ENCODE data around the gene ZNF484. TPM values are rescaled to one million over a fixed set of nuclear protein-coding genes. Genes with fewer than 3 reads are reported as not detected.

The ZNF484 gene
- total RNA-seq, 1 experiment from 2014 or later, result 7.2 TPM

GRCh38 chr9:92795598-92796336, 82.1 kb downstream of the ZNF484 start:
- POLR2A ChIA-PET, result no interaction called here
- TF ChIP-seq ATF3 (IDR thresholded peaks at IDR 0.05) (no peak), FOSL1 (IDR thresholded peaks at IDR 0.05; ENCODE audit: low read depth) (no peak), EZH2 (IDR thresholded peaks at IDR 0.05) (no peak), YY1 (IDR thresholded peaks at IDR 0.05; ENCODE audit: extremely low read depth, insufficient replicate concordance, low read depth, low read length) (no peak), CBX3 (IDR thresholded peaks at IDR 0.05; ENCODE audit: low read depth) (no peak), CEBPB (IDR thresholded peaks at IDR 0.05; ENCODE audit: low read depth) (no peak)
- no peaks in the 10 kb centered on the region for H3K9me3 ChIP-seq (ENCODE audit: control insufficient read depth in 1 of 2, insufficient read depth in 1 of 2, low read depth in 1 of 2, low read length in 2 of 2)
- RAD21 ChIA-PET (ENCODE audit: low non-redundant PET in 1 of 2, low total read pairs in 2 of 2, uncharacterized antibody in 2 of 2, unreplicated experiment in 2 of 2), result no interaction called here
- intact Hi-C loops (cut with micrococcal nuclease), result no loop called here
- no peak for ATAC-seq
- H3K4me3 ChIP-seq (replicated peaks in 1 of 2; ENCODE audit: low read depth in 1 of 2, low read length in 2 of 2), result no peak overlapping the region
- no peaks in the 10 kb centered on the region for H3K36me3 ChIP-seq (ENCODE audit: control insufficient read depth in 1 of 2, insufficient read depth in 2 of 2, low read length in 2 of 2)
- H3K79me2 ChIP-seq (ENCODE audit: insufficient read depth, low read length), result no peaks in the 10 kb centered on the region
- no peak for DNase-seq (ENCODE audit: low read depth, low spot score)
- H3K4me1 ChIP-seq (ENCODE audit: control insufficient read depth in 1 of 2, insufficient read depth in 2 of 2, low read length in 2 of 2), result peaks cover 0 to 2% of the 10 kb centered on the region in 2 experiments; a peak in 1 of 4 replicates
- BruUV-seq (replicated peaks), result no TSS peak
- no peak overlapping the region for H3K27ac ChIP-seq (ENCODE audit: low read depth, low read length)
- H3K4me2 ChIP-seq (ENCODE audit: low read length), result no peak overlapping the region
- no peak overlapping the region for H2AFZ ChIP-seq (ENCODE audit: low read depth, low read length, poor library complexity, severe bottlenecking)
- H3K27me3 ChIP-seq (ENCODE audit: insufficient read depth, low read length), result no peaks in the 10 kb centered on the region
- CTCF ChIA-PET, result interaction anchor here (0.9 kb wide), 1 partner anchor 13 kb away, joined by 3 read pairs; no protein-coding TSS in a partner anchor
- no peaks in the 10 kb centered on the region for H3K9me2 ChIP-seq (ENCODE audit: insufficient read depth)
- no peaks in the 10 kb centered on the region for H4K20me1 ChIP-seq (ENCODE audit: insufficient read depth)
- H3K9ac ChIP-seq (ENCODE audit: low read length), result no peak overlapping the region

Other genes with a start within 250 kb of the ZNF484 start
- gene IPPK, start 207.9 kb downstream of the ZNF484 start, total RNA-seq (2021; ENCODE audit: unreplicated experiment), result 15.4 TPM
- 23.4 TPM for gene BICD2, start 113.2 kb downstream of the ZNF484 start, total RNA-seq (2021; ENCODE audit: unreplicated experiment)
- 3.3 TPM for gene FGD3, start 69.5 kb upstream of the ZNF484 start, total RNA-seq (2021; ENCODE audit: unreplicated experiment)
- gene SUSD3, start 180.7 kb upstream of the ZNF484 start, total RNA-seq (2021; ENCODE audit: unreplicated experiment), result 11.3 TPM
- gene CARD19, start 218.2 kb upstream of the ZNF484 start, total RNA-seq (2021; ENCODE audit: unreplicated experiment), result 54.5 TPM